NK-92 (cell line): Measurements from ENCODE around the gene SFTPD.
"Not testable (repeated sequence)": the region's sequence is repeated elsewhere in the genome, so short reads cannot be mapped to it uniquely, and the experiment has no call there.

Source experiments
- DNase-seq: peaks from one replicate; lab custom pipeline; 2025; ENCODE audit not compliant: unreplicated experiment; lab: John Stamatoyannopoulos, UW

The SFTPD gene

GRCh38 chr10:79948976-79949722 lies at the start of gene SFTPD:
Gene SFTPD (minus strand): TSS chr10:79949105. CDS start chr10:79946659, 2,446 bp downstream.
- DNase-seq, result no peak

DNA sequence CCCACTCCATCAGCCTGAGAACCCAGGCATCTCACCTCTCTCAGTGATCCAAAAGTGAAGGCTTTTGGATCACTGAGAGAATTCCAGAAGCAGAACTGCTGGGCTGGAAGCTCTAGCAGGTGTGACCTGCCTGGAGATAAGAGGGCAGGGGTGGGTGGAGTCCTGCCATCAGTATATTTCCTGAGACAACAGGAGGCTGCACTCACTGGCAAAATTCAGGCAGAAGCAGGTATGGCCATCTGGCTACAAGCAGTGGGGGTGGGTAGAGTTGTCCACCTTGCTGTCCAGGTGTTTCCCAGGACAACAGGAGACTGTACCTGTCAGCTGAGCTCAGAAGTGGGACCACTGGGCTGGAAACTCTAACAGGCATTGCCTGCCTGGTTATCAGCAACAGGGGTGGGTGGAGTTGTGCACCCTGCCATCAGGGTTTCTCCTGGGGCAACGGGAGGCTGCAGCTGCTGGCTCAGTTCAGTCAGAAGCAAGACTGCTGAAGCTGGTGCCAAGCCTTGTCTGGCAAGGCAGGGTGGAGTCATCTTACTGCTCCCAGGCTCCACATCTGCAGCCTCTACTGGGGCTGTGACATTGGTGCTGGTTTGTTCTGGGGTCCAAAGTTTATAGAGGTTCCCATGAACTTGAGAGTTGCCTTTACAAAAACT lies 47.2 kb upstream of the SFTPD start:
- no peak for DNase-seq

DNA sequence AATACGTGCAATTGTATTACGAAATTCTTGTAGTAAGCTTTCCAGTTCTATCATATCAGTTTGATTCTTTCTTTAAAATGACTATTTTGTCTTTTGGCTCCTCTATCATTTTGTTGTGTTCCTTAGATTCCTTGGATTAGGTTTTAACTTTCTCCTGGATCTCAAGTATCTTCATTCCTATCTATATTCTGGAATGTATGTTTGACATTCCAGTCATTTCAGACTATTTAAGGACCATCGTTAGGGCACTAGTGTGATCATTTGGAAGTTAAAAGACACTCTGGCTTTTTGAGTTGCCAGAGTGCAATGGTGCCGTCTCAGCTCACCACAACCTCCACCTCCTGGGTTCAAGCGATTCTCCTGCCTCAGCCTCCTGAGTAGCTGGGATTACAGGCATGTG lies 45.7 kb upstream of the SFTPD start:
- no peak for DNase-seq

DNA sequence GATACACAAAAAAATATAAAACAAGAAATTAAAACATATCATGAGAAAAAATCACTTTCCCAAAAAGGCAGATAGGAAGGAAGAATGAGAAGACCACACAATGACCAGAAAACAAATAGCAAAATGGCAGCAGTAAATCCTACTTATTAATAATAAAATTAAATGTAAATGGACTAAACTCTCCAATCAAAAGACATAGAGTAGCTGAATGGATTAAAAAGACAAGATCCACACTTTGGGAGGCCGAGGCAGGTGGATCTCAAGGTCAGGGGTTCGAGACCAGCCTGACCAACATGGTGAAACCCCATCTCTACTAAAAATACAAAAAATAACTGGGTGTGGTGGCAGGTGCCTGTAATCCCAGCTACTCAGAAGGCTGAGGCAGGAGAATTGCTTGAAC lies 39.3 kb upstream of the SFTPD start:
- not testable (repeated sequence) for DNase-seq

GRCh38 chr10:79986661-79987060 lies 37.8 kb upstream of the SFTPD start:
- DNase-seq, result not testable (repeated sequence)

DNA sequence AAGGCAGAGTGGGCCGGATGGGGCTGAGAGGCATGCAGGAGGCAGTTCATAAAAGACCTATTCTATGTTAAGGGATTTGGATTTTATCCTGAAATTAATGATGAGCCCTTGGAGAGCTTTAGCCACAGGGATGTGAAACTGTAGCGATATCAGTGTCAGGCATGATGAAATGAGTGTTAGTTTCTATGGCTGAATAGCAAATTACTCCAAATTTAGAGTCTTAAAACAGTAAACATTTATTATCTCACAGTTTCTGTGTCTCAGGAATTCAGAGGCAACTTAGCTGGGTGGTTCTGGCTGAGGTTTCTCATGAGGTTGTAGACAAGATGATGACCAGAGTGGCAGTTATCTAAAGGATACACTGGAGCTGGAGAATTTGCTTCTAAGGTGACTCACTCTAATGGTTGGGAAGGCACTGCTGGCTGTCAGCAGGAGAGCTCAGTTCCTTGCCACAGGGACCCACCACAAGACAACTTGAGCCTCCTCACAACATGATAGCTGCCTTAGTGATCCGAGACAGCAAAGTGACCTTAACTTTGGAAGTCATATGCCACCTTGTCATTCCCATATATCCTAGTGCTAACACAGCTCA lies 36.7 kb upstream of the SFTPD start:
- no peak for DNase-seq

DNA sequence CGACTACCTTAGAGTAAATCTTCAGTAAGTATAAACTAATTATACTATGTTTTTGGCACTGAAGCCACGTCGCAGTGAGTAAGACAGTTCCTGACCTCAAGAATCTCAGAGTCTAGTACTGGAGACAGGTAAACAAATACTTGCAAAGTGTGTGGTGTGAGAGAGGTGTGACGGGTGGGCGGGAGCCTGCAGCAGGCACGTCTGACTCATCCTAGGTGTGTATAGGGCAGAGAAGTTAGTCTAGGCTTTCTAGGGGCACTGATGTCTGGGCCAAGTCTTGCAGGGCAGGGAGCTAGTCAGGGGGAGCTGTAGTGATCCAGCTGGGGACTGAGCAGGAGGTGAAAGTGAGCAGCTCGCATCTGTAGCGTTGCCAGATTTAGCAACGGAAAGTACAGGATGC lies 35.9 kb upstream of the SFTPD start:
- DNase-seq, result no peak

- no peak for DNase-seq
Measured at GRCh38 chr10:79983286-79983909, 34.5 kb upstream of the SFTPD start.

DNA sequence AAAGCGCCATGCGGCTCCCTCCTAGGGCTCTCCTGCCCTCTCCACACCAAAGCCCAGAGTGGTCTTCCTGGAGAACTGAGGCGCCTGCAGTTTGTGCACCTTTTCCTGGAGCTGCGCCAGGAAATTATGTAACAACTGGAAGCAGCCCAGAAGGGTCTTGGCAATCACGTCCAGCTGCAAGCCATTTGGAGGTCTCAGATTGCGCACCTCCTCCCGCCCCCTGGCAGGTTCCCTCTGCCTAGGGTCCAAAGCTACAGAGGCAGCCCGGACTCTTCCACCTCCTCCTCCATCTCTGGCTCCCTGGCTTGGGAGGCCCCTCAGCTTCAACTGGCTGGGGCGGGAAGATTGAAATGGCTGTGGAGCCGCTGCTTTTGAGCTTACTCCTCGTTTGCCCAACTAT lies 34.0 kb upstream of the SFTPD start:
- no peak for DNase-seq

DNA sequence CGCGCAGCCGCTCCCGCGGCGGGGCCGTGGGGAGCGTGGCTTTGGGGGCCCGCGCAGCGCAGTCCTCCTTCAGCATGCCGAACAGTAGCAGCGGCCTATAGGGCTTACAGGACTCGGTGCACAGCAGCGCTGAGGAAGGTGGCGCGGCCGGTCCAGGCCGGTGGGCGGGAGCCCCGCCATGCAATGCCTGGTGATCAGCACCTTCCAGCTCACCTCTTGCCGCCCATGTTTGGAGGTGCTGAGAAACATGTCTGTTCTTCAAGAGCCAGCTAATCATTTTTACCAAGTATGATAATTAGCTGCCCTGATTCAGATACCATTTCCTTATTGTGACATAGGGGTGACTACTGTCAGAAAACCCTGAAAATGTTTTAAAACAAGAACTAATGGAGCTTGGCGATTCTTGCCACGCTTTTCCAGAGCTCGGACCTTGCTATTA lies 33.5 kb upstream of the SFTPD start:
- no peak for DNase-seq

DNA sequence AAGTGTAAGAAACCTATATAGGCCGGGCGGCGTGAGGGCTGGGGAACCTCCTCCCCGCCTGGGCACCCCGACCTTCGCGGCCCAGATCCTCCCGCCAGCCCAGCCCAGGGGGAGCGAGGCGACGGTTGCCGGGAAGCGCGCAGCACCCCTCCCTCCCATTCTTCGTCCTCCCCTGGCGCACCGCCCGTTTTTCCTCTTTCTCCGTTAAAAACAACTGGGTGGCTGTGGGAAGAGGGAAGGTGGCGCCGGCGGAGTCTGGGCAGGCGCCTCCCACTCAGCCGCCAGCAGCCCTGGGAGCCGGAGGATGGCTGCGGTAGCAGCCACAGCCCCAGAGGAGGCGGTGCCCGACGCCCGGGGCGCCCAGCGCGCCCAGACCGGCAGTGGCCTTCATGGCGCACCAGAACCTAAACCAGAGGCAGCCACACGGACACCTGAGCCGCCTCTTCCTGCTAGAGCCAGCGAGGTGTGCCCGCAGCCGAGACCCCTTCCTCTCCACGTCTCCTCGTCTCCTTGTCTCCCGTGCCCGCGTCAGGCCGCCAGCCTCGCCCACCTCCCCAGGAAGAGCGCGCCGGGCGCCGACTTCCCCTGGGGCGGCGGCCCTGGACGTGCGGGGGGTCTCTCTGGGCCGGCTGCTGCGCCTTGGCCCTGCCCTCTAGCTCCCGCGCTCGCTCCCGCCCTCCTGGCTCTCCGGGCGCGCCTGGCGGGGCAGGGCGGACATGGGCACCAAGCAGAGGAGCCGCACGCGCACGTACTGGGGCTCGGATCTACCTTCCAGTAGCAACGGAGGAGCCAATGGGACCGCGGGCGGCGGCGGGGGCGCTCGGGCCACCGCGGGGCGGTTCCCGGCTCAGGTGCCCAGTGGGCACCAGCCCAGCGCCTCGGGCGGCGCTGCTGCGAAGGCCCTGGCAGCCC lies 32.8 kb upstream of the SFTPD start:
- DNase-seq, result no peak

DNA sequence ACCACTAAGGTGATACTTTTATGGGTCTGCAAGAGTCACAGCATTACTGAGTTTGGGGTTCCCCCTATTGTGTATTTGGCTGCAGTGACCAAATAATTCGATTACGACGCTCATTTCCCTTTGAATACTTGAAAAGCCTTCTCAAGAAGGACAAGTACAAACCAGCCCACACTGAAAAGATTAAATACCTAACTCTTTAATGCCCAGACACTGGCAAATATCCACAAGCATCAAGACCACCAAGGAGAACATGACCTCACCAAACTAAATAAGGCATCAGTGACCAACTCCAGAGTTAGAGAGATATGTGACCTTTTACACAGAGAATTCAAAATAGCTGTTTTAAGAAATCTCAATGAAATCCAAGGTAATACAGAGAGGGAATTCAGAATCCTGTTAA lies 31.8 kb upstream of the SFTPD start:
- DNase-seq, result no peak

- DNase-seq, result no peak
Measured at GRCh38 chr10:79979976-79980687, 31.2 kb upstream of the SFTPD start.

DNA sequence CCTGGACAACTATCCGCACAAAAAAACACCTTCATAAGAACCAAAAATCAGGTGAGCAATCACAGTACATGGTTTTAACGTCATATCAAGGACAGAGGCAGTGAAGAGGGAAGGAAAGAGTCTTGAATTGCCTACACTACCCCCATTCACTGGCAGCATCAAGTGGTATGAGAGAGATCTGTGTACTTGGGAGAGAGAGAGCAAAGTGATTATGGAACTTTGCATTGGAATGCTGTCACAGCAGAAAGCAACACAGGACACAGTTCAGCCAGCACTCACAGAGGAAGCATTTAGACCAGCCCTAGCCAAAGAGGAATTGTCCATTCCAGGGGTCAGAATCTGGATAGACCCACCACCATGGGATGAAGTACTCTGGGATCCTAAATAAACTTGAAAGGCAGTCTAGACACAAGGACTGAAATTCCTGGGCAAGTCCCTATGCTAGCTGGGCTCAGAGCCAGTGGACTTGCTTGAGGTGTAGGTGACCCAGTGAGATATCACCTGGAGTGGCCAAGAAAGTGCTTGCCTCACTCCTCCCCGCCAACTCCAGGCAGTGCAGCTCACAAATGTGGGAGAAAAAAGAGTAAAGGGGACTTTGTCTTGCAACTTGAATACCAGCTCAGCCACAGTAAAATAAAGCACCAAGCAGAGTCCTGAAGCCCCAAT lies 30.5 kb upstream of the SFTPD start:
- no peak for DNase-seq

DNA sequence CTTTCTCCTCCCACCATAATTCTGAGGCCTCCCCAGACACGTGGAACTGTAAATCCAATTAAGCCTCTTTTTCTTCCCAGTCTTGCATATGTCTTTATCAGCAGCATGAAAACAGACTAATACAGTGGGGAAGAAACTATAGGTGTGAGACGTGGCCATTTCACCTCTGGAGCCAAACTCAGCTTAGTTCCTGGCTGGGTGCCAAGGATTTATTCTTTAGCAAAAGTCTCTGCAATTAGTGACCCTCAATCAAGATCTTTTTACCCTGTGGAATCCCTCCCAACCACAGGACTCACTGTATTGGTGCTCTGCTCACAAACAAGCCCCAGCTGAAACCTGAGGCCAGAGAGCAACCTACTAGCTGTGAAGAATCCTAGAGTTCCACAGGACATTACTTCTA lies 28.1 kb upstream of the SFTPD start:
- DNase-seq, result no peak

DNA sequence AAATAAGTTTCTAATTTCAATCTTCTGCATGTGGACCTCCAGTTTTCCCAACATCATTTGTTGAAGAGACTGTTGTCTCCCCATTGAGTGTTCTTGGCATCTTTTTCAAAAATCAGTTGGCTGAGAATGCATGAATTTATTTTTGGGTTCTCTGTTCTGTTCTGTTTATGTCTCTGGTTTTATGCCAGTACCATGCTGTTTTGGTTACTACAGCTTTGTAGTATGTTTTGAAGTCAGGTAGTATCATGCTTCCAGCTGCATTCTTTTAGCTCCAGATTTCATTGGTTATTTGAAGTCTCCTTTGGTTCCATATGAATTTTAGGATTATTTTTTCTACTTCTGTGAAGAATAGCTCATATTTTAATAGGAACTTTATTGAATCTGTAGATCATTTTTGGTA lies 21.2 kb upstream of the SFTPD start:
- DNase-seq, result no peak

DNA sequence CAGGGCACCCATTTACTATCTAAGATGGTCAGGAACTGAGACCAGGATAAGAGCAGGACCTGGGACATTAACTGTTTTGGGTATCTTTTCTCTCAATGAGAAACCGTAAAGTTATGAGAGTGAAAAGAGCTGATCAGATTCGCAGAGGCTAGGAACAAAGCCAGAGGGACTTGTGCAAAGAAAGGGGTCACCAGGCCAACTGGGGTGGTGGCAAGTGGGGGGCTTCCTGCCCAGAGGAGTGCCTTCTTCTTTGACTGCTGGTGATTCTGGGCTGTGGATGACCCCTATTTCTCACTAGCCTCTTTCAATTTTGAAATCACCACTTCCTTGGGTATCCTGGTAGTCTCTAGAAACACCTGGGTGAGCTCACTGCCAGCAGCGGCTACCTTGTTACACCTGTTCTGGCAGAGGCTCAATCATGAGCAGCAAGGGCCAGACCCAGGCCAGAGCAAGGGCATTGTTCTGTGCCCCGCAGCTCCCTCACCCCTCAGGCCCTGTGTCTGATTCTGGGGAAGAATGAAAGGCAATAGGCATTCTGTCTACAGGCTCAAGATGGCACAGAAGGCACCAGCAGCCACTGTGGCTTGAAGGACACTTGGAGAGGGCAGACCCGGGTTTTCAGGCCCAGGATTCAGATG lies 999 bp downstream of the SFTPD start:
- DNase-seq, result no peak

DNA sequence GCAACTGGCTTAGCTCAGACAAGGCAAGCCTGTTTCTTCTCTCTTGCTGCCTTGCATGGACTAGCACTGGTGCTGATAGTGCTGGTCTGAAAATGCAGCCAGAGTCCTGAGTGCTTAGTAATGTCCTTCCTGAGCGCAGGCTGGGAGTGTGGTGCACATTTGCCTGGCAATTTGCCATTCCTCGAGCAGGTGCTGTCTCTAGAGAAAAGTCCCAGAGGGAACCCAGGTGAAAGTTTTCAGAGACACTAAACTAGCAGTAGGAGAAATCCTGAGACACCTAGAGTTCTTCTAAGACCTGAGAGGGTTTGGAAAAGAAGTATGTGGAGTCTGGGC lies 1.9 kb downstream of the SFTPD start:
- DNase-seq, result no peak
